ENCODE measurements around the gene MYO5A.
"Not testable (repeated sequence)": the region's sequence is repeated elsewhere in the genome, so short reads cannot be mapped to it uniquely, and the experiment has no call there.

The MYO5A gene

GRCh38 chr15:52295421-52296001, 233.2 kb downstream of the MYO5A start, which contains the start of gene MYO5C:
MYO5C (minus strand) TSS chr15:52295804; CDS start chr15:52295636, 168 bp downstream.
- in situ Hi-C loops (cut with MboI; ENCODE audit: low sequenced_read_pairs): no loop called here

- in situ Hi-C loops (cut with MboI; ENCODE audit: low sequenced_read_pairs): no loop called here
Observed at GRCh38 chr15:52294881-52295420, 233.7 kb downstream of the MYO5A start.

- in situ Hi-C loops (cut with MboI; ENCODE audit: low sequenced_read_pairs): no loop called here
Observed at GRCh38 chr15:52292780-52293392, 235.8 kb downstream of the MYO5A start.

GRCh38 chr15:52291204-52291603, 237.5 kb downstream of the MYO5A start:
- in situ Hi-C loops (cut with MboI; ENCODE audit: low sequenced_read_pairs): no loop called here

GRCh38 chr15:52290800-52291199, 237.9 kb downstream of the MYO5A start:
- in situ Hi-C loops (cut with MboI; ENCODE audit: low sequenced_read_pairs): no loop called here

- in situ Hi-C loops (cut with MboI; ENCODE audit: low sequenced_read_pairs): no loop called here
Observed at GRCh38 chr15:52290329-52290728, 238.4 kb downstream of the MYO5A start.

GRCh38 chr15:52289629-52290081, 239.0 kb downstream of the MYO5A start:
- in situ Hi-C loops (cut with MboI; ENCODE audit: low sequenced_read_pairs): no loop called here

GRCh38 chr15:52288986-52289385, 239.7 kb downstream of the MYO5A start:
- in situ Hi-C loops (cut with MboI; ENCODE audit: low sequenced_read_pairs): no loop called here

- in situ Hi-C loops (cut with MboI; ENCODE audit: low sequenced_read_pairs): no loop called here
Observed at GRCh38 chr15:52288051-52288942, 240.4 kb downstream of the MYO5A start.

GRCh38 chr15:52287114-52287513, 241.6 kb downstream of the MYO5A start:
- in situ Hi-C loops (cut with MboI; ENCODE audit: low sequenced_read_pairs): no loop called here

GRCh38 chr15:52285941-52286340, 242.7 kb downstream of the MYO5A start:
- in situ Hi-C loops (cut with MboI; ENCODE audit: low sequenced_read_pairs): not testable (repeated sequence)

- in situ Hi-C loops (cut with MboI; ENCODE audit: low sequenced_read_pairs): no loop called here
Observed at GRCh38 chr15:52284164-52284563, 244.5 kb downstream of the MYO5A start.

- in situ Hi-C loops (cut with MboI; ENCODE audit: low sequenced_read_pairs): no loop called here
Observed at GRCh38 chr15:52283281-52283680, 245.4 kb downstream of the MYO5A start.

- in situ Hi-C loops (cut with MboI; ENCODE audit: low sequenced_read_pairs): no loop called here
Observed at GRCh38 chr15:52282418-52282817, 246.3 kb downstream of the MYO5A start.

- in situ Hi-C loops (cut with MboI; ENCODE audit: low sequenced_read_pairs): no loop called here
Observed at GRCh38 chr15:52281085-52282035, 247.3 kb downstream of the MYO5A start.

- in situ Hi-C loops (cut with MboI; ENCODE audit: low sequenced_read_pairs): no loop called here
Observed at GRCh38 chr15:52280326-52281084, 248.2 kb downstream of the MYO5A start.

GRCh38 chr15:52278636-52279367, 249.9 kb downstream of the MYO5A start:
- in situ Hi-C loops (cut with MboI; ENCODE audit: low sequenced_read_pairs): no loop called here

GRCh38 chr15:52278135-52278534, 250.5 kb downstream of the MYO5A start:
- in situ Hi-C loops (cut with MboI; ENCODE audit: low sequenced_read_pairs): no loop called here

GRCh38 chr15:52277575-52277974, 251.1 kb downstream of the MYO5A start:
- in situ Hi-C loops (cut with MboI; ENCODE audit: low sequenced_read_pairs): no loop called here
